NK-92 treated with Interleukin-12 subunit alpha and Interleukin-12 subunit beta, amount 100 ng/mL, for 24 hours (cell line): ENCODE data around the gene C2orf74.
"Not testable (repeated sequence)": the region's sequence is repeated elsewhere in the genome, so short reads cannot be mapped to it uniquely, and the experiment has no call there.

Source experiments
- DNase-seq: peaks from one replicate; lab custom pipeline; 2025; lab: John Stamatoyannopoulos, UW

Gene C2orf74

GRCh38 chr2:61161888-61162287, at the start of gene C2orf74:
Gene C2orf74, plus strand, starts transcription at chr2:61162188. Its CDS starts 327 bp downstream, at chr2:61162515.
- no peak for DNase-seq

DNA sequence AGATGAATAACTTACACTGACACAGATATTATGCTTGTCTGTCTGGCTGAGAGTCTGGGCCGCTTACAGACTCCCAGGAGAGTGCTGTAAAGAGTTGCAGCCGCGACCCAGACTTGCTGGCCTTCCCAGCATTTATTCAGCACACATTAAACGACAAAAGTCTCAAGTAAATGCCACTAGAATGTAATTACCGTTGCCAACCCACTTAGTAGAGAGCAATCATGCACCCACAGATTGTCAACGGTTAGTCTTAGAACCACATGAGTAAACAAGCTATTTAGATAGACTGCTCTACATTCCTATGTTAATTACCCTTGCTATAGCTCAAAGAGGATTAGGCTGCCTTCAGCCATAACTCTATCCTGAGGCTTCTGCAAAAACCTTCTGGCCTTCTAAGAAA, 47.8 kb upstream of the C2orf74 start:
- DNase-seq, result no peak

DNA sequence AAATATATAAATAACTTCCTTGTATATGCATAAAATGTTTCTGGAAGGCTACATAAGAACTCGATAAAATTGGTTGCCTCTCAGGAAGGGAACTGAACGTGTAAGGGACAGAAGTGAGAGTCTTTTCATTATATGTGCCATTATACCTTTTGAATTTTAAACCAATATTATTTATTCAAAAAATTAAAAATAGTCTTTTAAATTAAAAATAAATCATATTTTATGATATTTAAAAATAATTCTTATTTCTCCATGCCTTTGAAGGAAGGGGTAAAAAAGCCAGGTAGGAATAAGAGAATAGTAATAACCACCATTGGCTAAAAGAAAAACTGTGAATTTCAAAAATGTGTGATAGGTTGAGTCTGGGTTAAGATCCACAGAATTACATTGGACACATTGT, 45.7 kb upstream of the C2orf74 start:
- DNase-seq, result no peak

DNA sequence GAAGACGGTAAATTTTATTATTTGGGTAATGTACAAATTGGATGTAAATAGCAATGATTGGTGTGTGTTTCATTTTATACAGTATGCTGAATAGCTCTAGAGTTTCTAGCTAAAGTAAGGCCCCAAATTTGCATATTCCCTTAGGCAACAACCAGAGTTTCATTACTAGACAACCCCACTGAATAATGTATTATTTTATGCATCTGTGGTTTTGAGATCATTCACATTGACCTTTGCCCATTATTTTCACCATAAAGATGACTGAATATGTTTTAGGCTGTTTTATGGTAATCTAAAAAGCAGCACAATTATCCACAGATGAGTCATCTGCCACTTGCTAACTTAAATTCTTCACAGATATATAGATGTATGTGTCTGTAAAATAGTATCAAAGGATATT, 44.5 kb upstream of the C2orf74 start:
- no peak for DNase-seq

DNA sequence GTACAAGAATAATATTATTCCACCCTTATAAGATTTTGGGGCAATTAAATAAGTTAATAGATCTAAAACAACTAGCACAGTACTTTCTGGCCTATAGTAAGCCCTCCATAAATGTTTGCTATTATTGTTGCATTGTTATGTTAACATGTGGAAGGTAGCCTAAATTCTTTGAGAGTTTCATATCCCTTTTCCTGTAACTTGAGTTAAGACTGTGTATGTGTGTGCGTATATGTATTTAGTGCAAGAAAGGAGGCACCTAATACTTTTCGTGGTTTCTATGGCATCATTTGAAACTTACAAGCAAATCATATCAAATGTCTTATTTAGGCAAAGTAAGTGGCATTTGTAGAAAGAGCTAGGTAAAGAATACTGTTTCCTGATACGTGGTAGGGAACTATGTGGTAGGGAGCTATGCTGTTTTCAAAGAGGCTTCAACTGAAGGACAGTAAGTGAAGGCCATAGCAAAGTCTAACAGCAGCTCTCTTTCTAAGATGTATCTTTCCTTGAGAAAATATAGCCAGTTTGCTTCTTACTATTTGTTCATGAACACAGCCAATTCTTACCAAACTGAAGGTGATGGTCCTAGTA, 36.8 kb upstream of the C2orf74 start:
- no peak for DNase-seq

DNA sequence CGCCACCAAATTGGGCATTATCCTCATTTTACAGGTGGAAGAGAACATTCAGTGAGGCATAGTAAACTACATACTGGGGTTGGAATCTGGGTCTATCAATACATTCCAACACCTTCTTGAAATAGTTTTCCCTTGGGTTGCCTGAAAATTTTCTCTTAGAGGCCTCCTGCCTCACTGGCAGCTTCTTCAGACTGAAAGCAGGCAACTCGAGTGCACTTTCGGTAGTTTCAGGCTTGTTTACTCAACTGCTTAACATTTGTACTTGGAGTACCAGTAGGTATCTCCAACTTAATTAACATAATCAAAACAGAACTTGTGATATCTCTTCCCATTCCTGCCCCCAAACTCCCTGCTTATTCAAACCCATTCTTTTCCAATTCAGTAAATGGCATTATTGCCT, 36.2 kb upstream of the C2orf74 start:
- no peak for DNase-seq

DNA sequence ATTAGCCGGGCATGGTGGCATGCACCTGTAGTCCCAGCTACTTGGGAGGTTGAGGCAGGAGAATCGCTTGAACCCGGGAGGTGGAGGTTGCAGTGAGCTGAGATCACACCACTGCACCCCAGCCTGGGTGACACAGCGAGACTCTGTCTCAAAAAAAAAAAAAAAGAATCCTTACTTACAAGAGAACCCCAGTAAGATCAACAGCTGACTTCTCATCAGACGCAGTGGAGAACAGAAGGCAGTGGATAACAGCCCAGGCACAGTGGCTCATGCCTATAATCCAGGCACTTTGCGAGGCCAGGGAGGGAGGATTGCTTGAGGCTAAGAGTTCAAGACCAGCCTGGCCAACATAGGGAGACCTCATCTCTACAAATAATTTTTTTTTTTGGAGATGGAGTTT, 33.9 kb upstream of the C2orf74 start:
- not testable (repeated sequence) for DNase-seq

- DNase-seq, result no peak
Measured at GRCh38 chr2:61134141-61134540, 27.8 kb upstream of the C2orf74 start.

DNA sequence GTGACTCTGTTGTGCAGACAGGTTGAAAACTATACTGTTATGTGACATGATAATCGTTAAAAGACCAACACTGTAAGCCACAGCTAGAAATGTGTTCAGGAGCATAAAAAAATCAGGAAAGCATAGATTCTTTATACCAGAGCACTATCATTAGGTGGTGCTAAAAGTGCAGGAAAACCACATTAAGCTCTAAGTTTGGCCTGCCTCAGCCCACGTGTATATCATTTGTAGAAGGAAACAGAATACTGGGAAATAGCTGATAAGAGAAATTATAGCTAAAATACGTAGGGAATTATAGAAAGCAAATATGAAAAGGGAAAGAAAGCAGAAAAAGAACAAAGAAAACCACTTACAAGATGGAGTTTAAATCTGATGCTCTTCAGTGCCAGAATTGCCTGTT, 26.5 kb upstream of the C2orf74 start:
- no peak for DNase-seq

GRCh38 chr2:61138859-61139258, 23.1 kb upstream of the C2orf74 start:
- DNase-seq, result no peak

- no peak for DNase-seq
Measured at GRCh38 chr2:61141151-61141550, 20.8 kb upstream of the C2orf74 start.

DNA sequence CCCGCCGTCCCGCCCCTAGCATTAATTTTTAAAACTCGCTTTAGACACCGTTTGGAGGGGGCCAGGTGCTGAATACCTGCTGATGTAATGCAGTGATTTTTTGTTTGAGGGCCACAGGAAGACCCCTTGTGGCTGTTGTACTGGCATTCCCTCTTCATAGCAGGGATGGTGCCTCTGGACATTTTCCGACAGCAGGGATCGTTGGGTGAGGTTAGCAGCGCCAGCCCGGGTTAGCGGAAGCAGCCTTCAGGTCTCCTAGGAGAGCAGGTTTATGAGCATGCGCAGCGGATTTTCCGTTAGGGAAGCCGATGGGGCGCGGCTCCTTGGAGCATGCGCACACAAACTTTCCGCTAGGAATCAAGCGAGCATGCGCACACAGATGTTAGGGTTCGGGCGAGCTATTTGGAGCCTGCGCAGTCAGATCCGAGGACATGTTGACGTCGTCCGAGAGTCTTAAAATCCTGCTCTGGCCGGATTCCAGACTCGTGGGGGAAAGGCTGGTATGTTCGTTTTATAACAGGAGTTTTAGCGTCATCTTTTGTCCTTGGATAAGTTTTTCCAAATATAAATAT, 17.2 kb upstream of the C2orf74 start:
- peak; percentile 89 for DNase-seq

- DNase-seq, result no peak
Measured at GRCh38 chr2:61145990-61146389, 16.0 kb upstream of the C2orf74 start.

DNA sequence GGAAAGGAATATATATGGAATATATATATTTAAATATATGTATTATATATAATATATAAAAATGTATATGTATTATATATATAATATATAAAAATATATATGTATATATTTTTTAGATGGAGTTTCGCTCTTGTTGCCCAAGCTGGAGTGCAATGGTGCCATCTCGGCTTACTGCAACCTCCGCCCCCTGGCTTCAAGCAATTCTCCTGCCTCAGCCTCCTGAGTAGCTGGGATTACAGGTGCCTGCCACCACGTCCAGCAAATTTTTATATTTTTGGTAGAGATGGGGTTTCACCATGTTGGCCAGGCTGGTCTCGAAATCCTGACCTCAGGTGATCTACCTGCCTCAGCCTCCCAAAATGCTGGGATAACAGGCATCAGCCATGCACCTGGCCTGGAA, 13.9 kb upstream of the C2orf74 start:
- not testable (repeated sequence) for DNase-seq

GRCh38 chr2:61149074-61149473, 12.9 kb upstream of the C2orf74 start:
- DNase-seq, result no peak

GRCh38 chr2:61151436-61151835, 10.6 kb upstream of the C2orf74 start:
- DNase-seq, result no peak

DNA sequence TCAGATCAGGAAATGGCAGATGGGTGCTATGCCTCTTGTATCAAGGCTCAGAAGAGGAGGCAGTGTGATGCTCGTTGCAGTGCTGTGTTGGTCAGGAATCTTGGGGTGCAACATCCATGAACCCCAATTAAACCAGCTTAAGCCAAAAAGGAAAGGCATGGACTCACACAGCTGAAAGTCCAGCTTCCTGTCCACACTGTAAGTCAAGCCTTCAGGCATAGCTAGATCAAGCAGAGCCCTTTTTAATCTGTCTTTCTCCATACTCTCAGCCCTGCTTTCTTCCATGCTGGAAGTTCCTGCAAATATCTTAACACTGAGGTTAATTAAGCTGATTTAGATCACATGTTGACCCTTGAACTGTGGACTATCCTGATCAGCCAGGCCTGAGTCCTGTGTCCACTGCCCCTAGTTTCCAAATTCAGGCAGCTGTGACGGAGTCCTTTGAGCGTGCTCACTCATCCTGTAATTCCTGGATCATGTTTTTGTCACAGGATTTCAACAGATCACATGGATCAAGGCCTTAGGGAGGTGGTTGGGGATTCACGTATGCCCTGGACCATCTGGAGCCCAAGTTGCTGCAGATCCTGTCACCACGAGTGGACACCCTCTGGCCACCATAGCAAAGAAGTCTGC, 4.5 kb upstream of the C2orf74 start:
- DNase-seq, result no peak

DNA sequence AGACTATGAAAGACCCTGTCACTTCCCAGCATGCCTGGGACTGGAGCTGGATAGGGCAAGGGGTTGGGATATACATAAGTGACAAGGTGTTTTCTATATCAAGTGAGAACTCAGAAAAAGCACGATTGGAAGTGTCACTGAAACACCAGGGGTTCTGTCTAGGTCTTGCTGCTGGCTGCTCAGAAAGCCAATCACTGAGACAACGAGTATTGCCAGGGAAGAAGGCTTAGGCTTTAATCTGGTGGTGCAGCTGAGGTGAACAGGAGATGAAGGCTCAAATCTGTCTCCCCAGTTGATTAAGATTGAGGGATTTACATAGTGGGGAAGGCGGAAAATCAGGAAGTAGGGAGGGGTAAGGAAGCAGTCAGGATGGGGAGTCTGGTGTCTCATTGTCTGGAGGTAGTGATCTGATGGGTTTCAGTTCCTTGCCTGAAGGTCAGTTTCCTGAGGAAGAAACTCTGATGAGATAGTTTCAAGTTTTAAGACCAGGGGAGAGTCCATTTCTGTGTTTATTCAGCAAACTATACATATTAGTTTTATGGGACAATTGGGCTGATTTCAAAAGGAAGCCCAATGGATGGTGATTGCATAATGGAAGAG, 3.5 kb upstream of the C2orf74 start:
- DNase-seq, result no peak

DNA sequence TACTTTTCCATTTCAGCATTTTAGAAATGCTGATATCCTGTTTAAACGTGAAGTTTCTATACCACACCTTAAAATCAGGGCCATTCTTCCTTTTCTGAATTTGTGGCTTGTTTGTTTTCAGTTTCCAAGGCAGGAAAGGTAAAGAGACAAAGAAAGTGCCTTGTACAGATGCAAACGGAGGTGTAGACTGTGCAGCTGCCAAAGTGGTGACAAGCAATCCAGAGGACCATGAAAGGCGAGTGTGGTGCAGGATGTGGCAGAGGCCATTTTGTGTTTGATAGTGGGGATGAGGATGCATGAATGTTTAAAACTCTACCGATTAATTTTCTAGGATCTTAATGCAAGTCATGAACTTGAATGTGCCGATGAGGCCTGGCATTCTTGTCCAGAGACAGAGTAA, 733 bp downstream of the C2orf74 start:
- DNase-seq, result no peak

DNA sequence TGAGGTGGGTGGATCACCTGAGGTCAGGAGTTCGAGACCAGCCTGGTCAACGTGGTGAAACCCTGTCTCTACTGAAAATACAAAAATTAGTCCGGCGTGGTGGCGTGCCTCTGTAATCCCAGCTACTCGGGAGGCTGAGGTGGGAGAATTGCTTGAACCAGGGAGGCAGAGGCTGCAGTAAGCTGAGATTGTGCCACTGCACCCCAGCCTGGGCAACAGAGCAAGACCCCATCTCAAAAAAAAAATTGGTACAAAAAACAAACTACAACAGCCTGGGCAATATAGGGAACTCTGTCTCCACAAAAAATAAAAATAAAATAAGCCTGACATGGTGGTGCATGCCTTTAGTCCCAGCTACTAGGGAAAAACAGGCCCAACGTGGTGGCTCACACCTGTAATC, 3.1 kb downstream of the C2orf74 start:
- DNase-seq, result not testable (repeated sequence)

DNA sequence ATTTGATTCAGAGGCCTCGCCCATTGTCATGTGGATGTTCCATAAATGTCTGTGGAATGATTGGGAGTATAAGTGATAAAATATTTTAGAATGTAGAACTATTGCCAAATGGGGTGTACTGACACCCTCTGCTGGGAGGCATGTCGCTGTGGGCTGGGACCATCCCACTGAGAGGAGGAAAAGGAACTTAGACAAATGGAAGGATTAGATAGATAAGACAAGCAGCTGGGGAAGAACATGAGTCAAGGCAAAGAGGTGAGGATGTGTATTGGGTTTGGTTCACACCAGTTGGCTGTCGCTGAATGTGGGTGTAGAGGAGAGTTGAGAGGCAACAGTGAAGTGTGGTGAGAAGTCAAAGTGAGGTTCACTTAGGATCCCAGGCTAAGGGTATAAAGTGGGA, 4.0 kb downstream of the C2orf74 start:
- DNase-seq, result no peak

DNA sequence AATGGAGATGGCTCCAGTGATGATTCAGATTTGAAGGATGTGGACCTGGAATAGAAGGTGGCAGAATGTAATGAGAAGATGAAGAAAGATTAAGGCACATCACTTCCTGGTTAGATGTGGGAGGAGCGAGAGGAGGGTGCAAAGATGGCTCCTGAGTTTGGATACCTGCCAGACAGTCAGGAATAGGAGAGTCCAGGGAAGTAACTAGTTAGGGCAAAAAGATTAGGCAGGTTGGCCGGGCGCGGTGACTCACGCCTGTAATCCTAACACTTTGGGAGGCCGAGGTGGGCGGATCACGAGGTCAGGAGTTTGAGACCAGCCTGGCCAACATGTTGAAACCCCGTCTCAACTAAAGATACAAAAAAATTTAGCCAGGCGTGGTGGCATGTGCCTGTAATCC, 5.6 kb downstream of the C2orf74 start:
- no peak for DNase-seq

GRCh38 chr2:61172671-61173070, 10.7 kb downstream of the C2orf74 start:
- no peak for DNase-seq
